T47D (cell line): ENCODE measurements around the gene TBX21.
A peak's percentile ranks its signal among the peaks of the same experiment; 100 is the strongest.

Source experiments
- DNase-seq, 2 experiments: peaks; one replicate each; pipeline versions ENCODE4 v3.0.0 to v3.0.0-alpha.2; 2011 to 2012; ENCODE audit warnings: low read depth in 1 of 2, low spot score in 1 of 2
- JUND ChIP-seq: IDR thresholded peaks from 2 replicates; pipeline ENCODE4 v1.6.1; 2012; ENCODE audit warnings: low read depth
- in situ Hi-C: cut with HindIII; loops from 2 replicates; pipeline ENCODE4 v1.10.0; 2016; ENCODE audit warnings: low sequenced_read_pairs, low pct_unique_long_range_greater_than_20kb

TBX21 gene

GRCh38 chr17:47781397-47781796, 48.4 kb downstream of the TBX21 start:
- TF ChIP-seq JUND = no peak
- no peak for DNase-seq
- in situ Hi-C loops = no loop called here

DNA sequence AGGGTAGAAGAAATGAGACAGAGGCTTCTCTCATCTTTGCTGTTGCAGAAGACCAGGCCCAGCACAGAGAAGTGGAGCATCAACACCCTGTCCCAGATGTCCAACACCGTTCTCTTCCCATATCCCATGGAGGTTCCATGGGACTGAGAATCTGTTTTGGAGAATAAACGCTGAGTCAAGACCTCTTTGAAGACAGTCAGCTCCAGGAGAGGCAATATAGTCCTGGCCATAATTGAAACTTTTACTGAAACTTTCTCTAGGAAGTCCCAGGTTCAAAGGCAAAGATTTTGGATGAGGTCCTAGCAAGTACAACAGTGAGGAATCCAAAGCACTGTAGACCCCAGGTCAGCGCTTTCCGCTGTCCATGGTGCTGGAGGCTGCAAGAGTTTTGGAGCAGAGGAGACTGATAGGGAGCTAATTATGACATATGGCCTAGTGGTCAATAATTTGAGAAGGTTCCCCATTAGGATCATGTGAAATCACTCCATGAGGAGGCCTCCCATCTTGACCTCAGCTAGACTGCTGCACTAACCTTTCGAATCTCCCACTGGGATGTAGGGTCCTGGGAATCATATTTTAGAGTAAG, 52.6 kb downstream of the TBX21 start:
- in situ Hi-C loops = no loop called here
- DNase-seq = peak in 1 of 2 experiments; percentile 69
- no peak for TF ChIP-seq JUND

DNA sequence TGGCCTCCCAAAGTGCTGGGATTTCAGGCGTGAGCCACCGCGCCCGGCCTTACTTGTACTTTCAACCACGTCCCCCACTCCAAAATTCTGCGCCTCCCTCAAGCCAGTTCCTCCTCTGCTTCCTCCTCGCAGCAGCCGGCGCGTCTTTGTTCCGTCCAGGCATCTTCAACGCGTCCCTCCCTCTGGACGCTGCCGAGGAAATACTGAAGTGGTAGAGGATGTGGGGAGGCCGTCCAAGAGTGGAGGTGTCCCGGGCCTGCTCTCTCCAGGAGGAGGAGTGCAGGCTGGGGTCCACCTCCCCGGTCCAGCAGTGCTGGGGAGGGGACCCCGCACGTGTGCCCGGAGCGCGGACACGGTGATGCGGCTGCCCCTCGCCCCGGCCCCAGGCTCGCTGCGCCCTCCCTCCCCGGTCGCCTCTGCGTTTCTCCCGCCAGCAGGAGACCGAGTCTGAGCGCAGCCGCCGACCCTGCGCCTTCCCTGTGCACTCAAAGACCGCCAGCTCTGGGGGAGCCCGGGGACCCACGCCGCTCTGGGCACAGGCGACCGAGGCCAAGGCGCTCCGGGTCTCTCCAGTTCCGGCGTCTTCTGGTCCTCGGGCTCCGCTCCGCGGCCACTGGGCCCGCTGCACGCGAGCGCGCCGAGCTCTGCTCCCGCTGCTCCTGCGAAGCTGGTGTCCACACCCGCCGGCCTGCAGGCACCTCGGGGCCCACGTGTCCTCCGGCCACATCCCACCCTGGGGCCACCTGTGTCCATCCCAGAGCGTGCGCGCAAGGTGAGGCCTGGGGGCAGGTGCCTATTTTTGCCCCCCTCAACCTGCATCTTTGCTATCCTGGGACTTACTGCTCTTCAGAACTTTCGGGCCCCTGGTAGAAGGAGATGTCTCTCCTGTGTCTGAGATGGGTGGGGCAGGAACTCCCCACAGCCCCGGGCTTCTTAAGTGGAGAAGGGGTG, 56.9 kb downstream of the TBX21 start:
- DNase-seq = peak; percentile 75 to 92
- no peak for TF ChIP-seq JUND
- in situ Hi-C loops = no loop called here

- in situ Hi-C loops = no loop called here
- no peak for DNase-seq
- no peak for TF ChIP-seq JUND
These were observed 58.0 kb downstream of the TBX21 start for GRCh38 chr17:47791025-47791424.

- no peak for TF ChIP-seq JUND
- DNase-seq = no peak
- in situ Hi-C loops = no loop called here
These were observed 59.4 kb downstream of the TBX21 start for GRCh38 chr17:47792457-47792856.

DNA sequence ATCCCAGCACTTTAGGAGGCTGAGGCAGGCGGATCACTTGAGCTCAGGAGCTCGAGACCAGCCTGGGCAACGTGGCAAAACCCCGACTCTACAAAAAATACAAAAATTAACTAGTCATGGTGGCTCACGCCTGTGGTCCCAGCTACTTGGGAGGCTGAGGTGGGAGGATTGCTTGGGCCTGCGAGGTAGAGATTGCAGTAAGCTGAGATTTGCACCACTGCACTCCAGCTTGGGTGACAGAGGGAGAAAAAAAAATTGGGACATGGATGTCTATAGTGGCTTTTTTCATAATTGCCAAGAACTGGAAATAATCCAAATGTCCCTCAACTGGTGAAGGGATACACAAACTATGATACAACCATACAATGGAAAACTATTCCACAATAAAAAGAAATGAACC, 59.9 kb downstream of the TBX21 start:
- no peak for DNase-seq
- TF ChIP-seq JUND = no peak
- in situ Hi-C loops = no loop called here
